ENCODE data around the gene BTNL9.
"Not testable (repeated sequence)": the region's sequence is repeated elsewhere in the genome, so short reads cannot be mapped to it uniquely, and the experiment has no call there.

BTNL9 gene

DNA sequence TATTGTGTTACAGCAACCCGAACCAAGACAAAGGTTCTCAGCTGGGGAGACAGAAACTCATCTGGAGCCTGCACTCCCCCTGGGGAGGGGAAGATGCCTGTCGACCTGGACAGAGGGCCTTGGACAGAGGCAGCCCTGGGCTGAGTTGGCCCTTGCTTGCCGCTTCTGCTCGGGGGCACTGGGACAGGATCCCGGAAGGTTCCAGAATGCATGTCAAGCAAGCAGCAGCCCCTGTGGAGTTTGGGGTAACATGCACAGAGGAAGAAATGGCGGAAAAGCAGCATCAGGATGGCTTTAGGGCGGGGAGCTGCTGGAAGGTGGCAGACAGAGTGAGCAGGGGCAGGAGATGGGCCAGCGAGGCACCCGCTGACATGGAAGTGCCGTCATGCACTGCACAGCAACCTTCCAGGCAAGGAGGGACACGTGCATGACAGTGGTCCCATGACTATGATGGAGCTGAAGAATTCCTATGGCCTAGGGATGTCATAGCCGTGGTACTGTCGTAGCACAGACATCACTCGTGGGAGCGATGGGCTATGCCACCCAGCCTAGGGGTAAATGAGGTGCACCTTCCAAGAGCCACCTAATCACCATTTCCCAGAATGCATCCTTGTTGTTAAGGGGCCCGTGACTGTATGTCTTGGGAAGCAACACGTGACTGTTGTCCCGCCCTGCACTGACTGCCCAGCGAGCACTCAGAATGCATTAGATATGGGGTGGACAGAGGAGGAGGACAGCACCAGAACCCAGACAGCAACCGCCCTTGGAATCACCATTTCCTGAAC lies 64.7 kb downstream of the BTNL9 start:
- H3K9me3 ChIP-seq; H3K36me3 ChIP-seq (replicated peaks); H3K4me3 ChIP-seq; DNase-seq (ENCODE audit: low spot score in 2 of 2); in situ Hi-C loops (cut with MboI; ENCODE audit: low sequenced_read_pairs); H3K4me1 ChIP-seq; H3K27me3 ChIP-seq (ENCODE audit: low read depth): not testable (repeated sequence)

DNA sequence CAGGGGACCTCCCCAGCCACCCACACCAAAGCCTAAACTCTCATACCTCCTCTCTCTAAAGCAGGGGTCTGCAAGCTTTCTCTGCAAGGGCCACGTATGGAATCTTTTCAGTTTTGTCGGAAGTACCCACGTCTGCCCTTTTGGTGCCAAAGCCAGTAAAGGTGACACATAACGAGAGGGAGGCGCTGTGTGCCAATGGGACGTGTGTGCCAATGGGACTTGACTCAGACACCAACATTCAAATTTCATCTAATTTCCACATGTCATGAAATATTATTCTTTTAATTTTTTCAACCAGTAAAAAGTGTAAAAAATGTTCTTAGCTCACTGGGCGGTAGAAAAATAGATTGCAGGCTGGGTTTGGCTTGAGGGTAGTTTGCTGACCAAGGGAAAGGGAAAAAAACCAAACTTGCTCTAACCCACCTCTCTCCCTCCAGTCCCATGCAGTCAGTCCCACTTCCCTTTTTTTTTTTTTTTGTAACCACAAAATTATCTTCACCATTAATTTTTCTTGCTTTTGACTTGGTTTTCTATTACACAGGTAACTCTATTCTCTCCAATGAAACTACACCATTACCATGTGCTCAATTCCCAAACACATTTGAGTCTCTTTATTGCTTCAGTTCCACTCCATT lies 65.4 kb downstream of the BTNL9 start:
- no peaks in the 10 kb centered on the region for H3K4me1 ChIP-seq
- H3K27me3 ChIP-seq (ENCODE audit: low read depth), result no peaks in the 10 kb centered on the region
- H3K9me3 ChIP-seq, result no peaks in the 10 kb centered on the region
- no peak for DNase-seq (ENCODE audit: low spot score in 2 of 2)
- in situ Hi-C loops (cut with MboI; ENCODE audit: low sequenced_read_pairs), result no loop called here
- H3K36me3 ChIP-seq (replicated peaks), result no peaks in the 10 kb centered on the region
- H3K4me3 ChIP-seq, result no peak overlapping the region

GRCh38 chr5:181107699-181108098 lies 67.6 kb downstream of the BTNL9 start:
- no peaks in the 10 kb centered on the region for H3K9me3 ChIP-seq
- no peaks in the 10 kb centered on the region; the same call in 1 of the 2 replicates for H3K27me3 ChIP-seq (ENCODE audit: low read depth)
- H3K4me3 ChIP-seq, result no peak overlapping the region
- no peak for DNase-seq (ENCODE audit: low spot score in 2 of 2)
- in situ Hi-C loops (cut with MboI; ENCODE audit: low sequenced_read_pairs), result no loop called here
- no peaks in the 10 kb centered on the region for H3K4me1 ChIP-seq
- no peaks in the 10 kb centered on the region for H3K36me3 ChIP-seq (replicated peaks)

DNA sequence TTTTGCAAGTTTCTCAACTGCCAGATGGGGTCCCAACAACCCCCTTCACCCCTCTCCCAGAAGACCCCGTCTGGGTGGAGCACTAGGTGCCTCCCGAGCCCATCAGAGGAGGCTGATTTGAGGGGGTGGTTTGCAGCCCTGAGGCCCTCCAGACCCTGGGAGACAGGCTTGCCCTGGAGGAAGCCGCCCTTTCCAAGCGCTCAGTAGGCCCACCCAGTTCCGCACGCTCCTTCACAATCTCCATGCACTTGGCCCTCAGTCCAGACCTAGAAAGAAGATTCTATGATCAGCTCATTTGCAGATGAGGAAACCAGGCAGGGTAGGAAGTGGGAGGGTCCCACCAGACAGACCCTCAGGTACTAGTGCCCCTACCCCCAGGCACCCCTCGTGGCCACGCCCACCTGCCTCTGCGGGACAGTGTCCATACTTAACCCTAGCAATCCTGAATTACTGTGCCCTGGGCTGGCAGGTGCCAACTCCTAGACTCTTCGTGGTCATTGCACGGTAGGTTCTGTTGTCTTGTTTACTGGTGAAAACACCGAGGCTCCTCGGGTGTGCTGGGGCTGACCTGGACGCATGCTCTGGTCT lies 68.6 kb downstream of the BTNL9 start:
- Histone ChIP-seq H3K27me3 (ENCODE audit: low read depth) (no peaks in the 10 kb centered on the region; the same call in 1 of the 2 replicates), H3K4me1 (no peaks in the 10 kb centered on the region), H3K36me3 (replicated peaks) (no peaks in the 10 kb centered on the region), H3K9me3 (no peaks in the 10 kb centered on the region), H3K4me3 (no peak overlapping the region)
- DNase-seq (ENCODE audit: low spot score in 2 of 2), result no peak
- in situ Hi-C loops (cut with MboI; ENCODE audit: low sequenced_read_pairs), result no loop called here

- H3K4me3 ChIP-seq, result no peak overlapping the region
- H3K4me1 ChIP-seq, result no peaks in the 10 kb centered on the region
- in situ Hi-C loops (cut with MboI; ENCODE audit: low sequenced_read_pairs), result no loop called here
- H3K9me3 ChIP-seq, result no peaks in the 10 kb centered on the region
- no peaks in the 10 kb centered on the region for H3K36me3 ChIP-seq (replicated peaks)
- DNase-seq (ENCODE audit: low spot score in 2 of 2), result no peak
- H3K27me3 ChIP-seq (ENCODE audit: low read depth), result no peaks in the 10 kb centered on the region; the same call in 1 of the 2 replicates
These were observed 69.5 kb downstream of the BTNL9 start for GRCh38 chr5:181109489-181110013.

GRCh38 chr5:181111010-181111409 lies 70.9 kb downstream of the BTNL9 start:
- Histone ChIP-seq H3K36me3 (replicated peaks) (no peaks in the 10 kb centered on the region), H3K27me3 (ENCODE audit: low read depth) (no peaks in the 10 kb centered on the region; the same call in 1 of the 2 replicates), H3K9me3 (no peaks in the 10 kb centered on the region), H3K4me1 (no peaks in the 10 kb centered on the region), H3K4me3 (no peak overlapping the region)
- DNase-seq (ENCODE audit: low spot score in 2 of 2), result no peak
- in situ Hi-C loops (cut with MboI; ENCODE audit: low sequenced_read_pairs), result no loop called here
